Activated CD8-positive, alpha-beta T cell treated with anti-CD3 and anti-CD28 coated beads, Interleukin-2, amount 10 ng/mL, durations not matched to agents 7 days and 5 days (primary cell): Measurements from ENCODE around the gene RPS6KL1. TPM values are rescaled to one million over a fixed set of nuclear protein-coding genes. Genes with fewer than 3 reads are reported as not detected.

ENCODE experiments used
- ATAC-seq: fragments of 150-1000 bp; cut with Tn5 transposase; one replicate; pipeline ENCODE4 v1.10.0; 2021; ENCODE audit warnings: moderate library complexity
- CTCF ChIA-PET: fragments of 350-600 bp; sonication (Branson Sonifier 250); formaldehyde crosslinking; loops from one replicate; lab custom pipeline; 2021; ENCODE audit warnings: antibody characterized with exemption; lab: Charles Lee
- POLR2A ChIA-PET: fragments of 350-600 bp; sonication (Branson Sonifier 250); formaldehyde crosslinking; loops from one replicate; lab custom pipeline; 2021; ENCODE audit warnings: antibody characterized with exemption; lab: Charles Lee
- DNase-seq: peaks from one replicate; pipeline ENCODE4 v3.0.0-alpha.2; 2020
- H3K27ac Mint-ChIP-seq: one replicate; pipeline ENCODE4 v1.8.0; 2021; ENCODE audit warnings: mild to moderate bottlenecking, mixed read lengths
- H3K27me3 Mint-ChIP-seq: one replicate; pipeline ENCODE4 v1.8.0; 2021; ENCODE audit warnings: low read depth, mixed read lengths
- H3K36me3 Mint-ChIP-seq: one replicate; pipeline ENCODE4 v1.8.0; 2021; ENCODE audit warnings: low read depth, mixed read lengths
- H3K4me1 Mint-ChIP-seq: one replicate; pipeline ENCODE4 v1.8.0; 2021; ENCODE audit warnings: low read depth, mixed read lengths
- H3K4me3 Mint-ChIP-seq: one replicate; pipeline ENCODE4 v1.8.0; 2021; ENCODE audit warnings: mild to moderate bottlenecking, mixed read lengths
- H3K9me3 Mint-ChIP-seq: one replicate; pipeline ENCODE4 v1.8.0; 2022; ENCODE audit warnings: mixed read lengths; ENCODE audit not compliant: insufficient read depth
- total RNA-seq, 2 experiments: library from RNA; stranded (reverse); gene quantifications; one replicate each; pipeline ENCODE4 v1.2.3, GENCODE V29; 2021

The RPS6KL1 gene
- total RNA-seq, 2 experiments from 2014 or later = 4.3 to 5.2 TPM

GRCh38 chr14:74959596-74960180 lies 36.6 kb upstream of the RPS6KL1 start:
- POLR2A ChIA-PET = no interaction called here
- ATAC-seq (no peak), DNase-seq (no peak)
- Mint-ChIP-seq H3K27ac (no peak overlapping the region), H3K36me3 (no peaks in the 10 kb centered on the region), H3K4me1 (peaks cover 24% of the 10 kb centered on the region), H3K9me3 (no peaks in the 10 kb centered on the region), H3K4me3 (no peak overlapping the region), H3K27me3 (peaks cover 20% of the 10 kb centered on the region)
- CTCF ChIA-PET = interaction anchor here (1.0 to 1.8 kb wide), 3 partner anchors 12 to 128 kb away, joined by 3 to 6 read pairs (median 4); no protein-coding TSS in a partner anchor

- H3K9me3 Mint-ChIP-seq = no peaks in the 10 kb centered on the region
- POLR2A ChIA-PET = interaction anchor here (1.0 kb wide), 1 partner anchor 80 kb away, joined by 3 read pairs; the partner anchor contains the start of gene PROX2
- H3K36me3 Mint-ChIP-seq = no peaks in the 10 kb centered on the region
- H3K4me1 Mint-ChIP-seq = peaks cover 8% of the 10 kb centered on the region
- H3K4me3 Mint-ChIP-seq = no peak overlapping the region
- CTCF ChIA-PET = interaction anchor here (1.4 kb wide), 1 partner anchor 9 kb away, joined by 5 read pairs; no protein-coding TSS in a partner anchor
- ATAC-seq (no peak), DNase-seq (no peak)
- no peak overlapping the region for H3K27ac Mint-ChIP-seq
- H3K27me3 Mint-ChIP-seq = peaks cover 12% of the 10 kb centered on the region
Observed at GRCh38 chr14:74956280-74957072, 33.4 kb upstream of the RPS6KL1 start.

- Mint-ChIP-seq H3K27ac (no peak overlapping the region), H3K4me1 (peaks cover 8% of the 10 kb centered on the region), H3K9me3 (no peaks in the 10 kb centered on the region), H3K4me3 (peak overlapping the region; percentile 38), H3K36me3 (no peaks in the 10 kb centered on the region), H3K27me3 (peaks cover 12% of the 10 kb centered on the region)
- DNase-seq = no peak
- ChIA-PET CTCF (interaction anchor here (2.9 kb wide), 1 partner anchor 95 kb away, joined by 10 read pairs; no protein-coding TSS in a partner anchor), POLR2A (interaction anchor here (0.7 kb wide), 1 partner anchor 17 kb away, joined by 3 read pairs; no protein-coding TSS in a partner anchor)
- ATAC-seq = no peak
Observed at GRCh38 chr14:74956027-74956279, 32.9 kb upstream of the RPS6KL1 start.

- ChIA-PET CTCF (interaction anchor here (0.7 to 2.9 kb wide), 3 partner anchors 10 to 133 kb away, joined by 3 to 18 read pairs (median 10); no protein-coding TSS in a partner anchor), POLR2A (interaction anchor here (0.7 kb wide), 1 partner anchor 16 kb away, joined by 3 read pairs; no protein-coding TSS in a partner anchor)
- peaks cover 8% of the 10 kb centered on the region for H3K4me1 Mint-ChIP-seq
- H3K4me3 Mint-ChIP-seq = peak within 1 kb of the TSS; percentile 38
- no peak within 1 kb of the TSS for H3K27ac Mint-ChIP-seq
- DNase-seq (peak; percentile 40), ATAC-seq (peak; percentile 76)
- no peaks in the 10 kb centered on the region for H3K9me3 Mint-ChIP-seq
- H3K36me3 Mint-ChIP-seq = no peaks in the 10 kb centered on the region
- H3K27me3 Mint-ChIP-seq = peaks cover 12% of the 10 kb centered on the region
Observed at GRCh38 chr14:74955229-74956026, 32.4 kb upstream of the RPS6KL1 start, which contains the start of gene PGF. Gene PGF, minus strand, starts transcription at chr14:74955597. Its CDS starts 355 bp downstream, at chr14:74955242.

- ChIA-PET CTCF (interaction anchor here (0.7 to 2.9 kb wide), 3 partner anchors 10 to 133 kb away, joined by 3 to 18 read pairs (median 10); no protein-coding TSS in a partner anchor), POLR2A (no interaction called here)
- DNase-seq = no peak
- H3K9me3 Mint-ChIP-seq = no peaks in the 10 kb centered on the region
- ATAC-seq = no peak
- H3K36me3 Mint-ChIP-seq = no peaks in the 10 kb centered on the region
- peak overlapping the region; percentile 31 for H3K4me3 Mint-ChIP-seq
- no peak overlapping the region for H3K27ac Mint-ChIP-seq
- peaks cover 8% of the 10 kb centered on the region for H3K4me1 Mint-ChIP-seq
- H3K27me3 Mint-ChIP-seq = peaks cover 12% of the 10 kb centered on the region
Observed at GRCh38 chr14:74954947-74955228, 31.8 kb upstream of the RPS6KL1 start.

GRCh38 chr14:74954232-74954946 lies 31.3 kb upstream of the RPS6KL1 start:
- POLR2A ChIA-PET = no interaction called here
- no peak for ATAC-seq
- H3K4me1 Mint-ChIP-seq = peaks cover 8% of the 10 kb centered on the region
- no peaks in the 10 kb centered on the region for H3K9me3 Mint-ChIP-seq
- H3K4me3 Mint-ChIP-seq = no peak overlapping the region
- CTCF ChIA-PET = interaction anchor here (0.8 to 2.9 kb wide), 4 partner anchors 9 to 134 kb away, joined by 4 to 18 read pairs (median 10); no protein-coding TSS in a partner anchor
- H3K27me3 Mint-ChIP-seq = peaks cover 12% of the 10 kb centered on the region
- H3K36me3 Mint-ChIP-seq = no peaks in the 10 kb centered on the region
- no peak for DNase-seq
- H3K27ac Mint-ChIP-seq = no peak overlapping the region

GRCh38 chr14:74953686-74954085 lies 30.6 kb upstream of the RPS6KL1 start:
- Mint-ChIP-seq H3K9me3 (no peaks in the 10 kb centered on the region), H3K4me1 (peaks cover 8% of the 10 kb centered on the region), H3K27me3 (peaks cover 12% of the 10 kb centered on the region), H3K36me3 (no peaks in the 10 kb centered on the region), H3K4me3 (no peak overlapping the region), H3K27ac (no peak overlapping the region)
- CTCF ChIA-PET = interaction anchor here (0.8 to 2.9 kb wide), 4 partner anchors 9 to 135 kb away, joined by 4 to 18 read pairs (median 10); no protein-coding TSS in a partner anchor
- POLR2A ChIA-PET = no interaction called here
- DNase-seq (no peak), ATAC-seq (no peak)

- no peak for DNase-seq
- Mint-ChIP-seq H3K9me3 (no peaks in the 10 kb centered on the region), H3K4me3 (no peak overlapping the region), H3K4me1 (peaks cover 8% of the 10 kb centered on the region), H3K27me3 (peaks cover 12% of the 10 kb centered on the region), H3K27ac (no peak overlapping the region), H3K36me3 (no peaks in the 10 kb centered on the region)
- ChIA-PET CTCF (interaction anchor here (1.4 to 2.9 kb wide), 3 partner anchors 91 to 136 kb away, joined by 3 to 11 read pairs (median 10); no protein-coding TSS in a partner anchor), POLR2A (no interaction called here)
- ATAC-seq = no peak
Observed at GRCh38 chr14:74952697-74953484, 29.8 kb upstream of the RPS6KL1 start.

GRCh38 chr14:74952180-74952665 lies 29.2 kb upstream of the RPS6KL1 start:
- Mint-ChIP-seq H3K9me3 (no peaks in the 10 kb centered on the region), H3K4me3 (no peak overlapping the region), H3K36me3 (no peaks in the 10 kb centered on the region), H3K4me1 (peaks cover 8% of the 10 kb centered on the region), H3K27ac (no peak overlapping the region), H3K27me3 (peaks cover 10% of the 10 kb centered on the region)
- POLR2A ChIA-PET = no interaction called here
- no peak for DNase-seq
- ATAC-seq = no peak
- CTCF ChIA-PET = interaction anchor here (1.4 to 2.9 kb wide), 2 partner anchors 90 to 136 kb away, joined by 3 to 11 read pairs; no protein-coding TSS in a partner anchor

- Mint-ChIP-seq H3K27me3 (peaks cover 6% of the 10 kb centered on the region), H3K9me3 (no peaks in the 10 kb centered on the region), H3K4me1 (peaks cover 9% of the 10 kb centered on the region), H3K4me3 (no peak overlapping the region), H3K27ac (no peak overlapping the region), H3K36me3 (no peaks in the 10 kb centered on the region)
- POLR2A ChIA-PET = no interaction called here
- ATAC-seq = no peak
- DNase-seq = no peak
- CTCF ChIA-PET = interaction anchor here (1.4 to 2.9 kb wide), 2 partner anchors 90 to 137 kb away, joined by 3 to 11 read pairs; no protein-coding TSS in a partner anchor
Observed at GRCh38 chr14:74951443-74952179, 28.6 kb upstream of the RPS6KL1 start.
